HCT116 (cell line): ENCODE results near the gene DNAJC8.

Source experiments
- CTCF ChIP-seq, 3 experiments: fragments of 200-600 bp in 1 of 3; sonication (generic) in 1 of 3; IDR thresholded peaks in 2 of 3; conservative IDR thresholded peaks in 1 of 3; 2 replicates each; pipeline ENCODE4 v1.5.1; 2012 to 2017; ENCODE audit warnings: low read depth in 2 of 3, low read length in 2 of 3, antibody characterized with exemption in 1 of 3, borderline replicate concordance in 1 of 3, control low read depth in 1 of 3, mild to moderate bottlenecking in 1 of 3, mixed read lengths in 1 of 3, mixed run types in 1 of 3, moderate library complexity in 1 of 3; ENCODE audit not compliant: insufficient read depth in 1 of 3
- ELF1 ChIP-seq: IDR thresholded peaks from 2 replicates; pipeline ENCODE4 v1.6.1; 2012; ENCODE audit warnings: low read depth, borderline replicate concordance
- EZH2phosphoT487 ChIP-seq: fragments of 200-600 bp; IDR thresholded peaks from 2 replicates; pipeline ENCODE4 v1.6.1; 2018; ENCODE audit warnings: antibody characterized with exemption, borderline replicate concordance
- MAX ChIP-seq: IDR thresholded peaks from 2 replicates; pipeline ENCODE4 v1.6.1; 2012
- POLR2A ChIP-seq: IDR thresholded peaks from 2 replicates; pipeline ENCODE4 v1.7.0; 2011; ENCODE audit warnings: borderline replicate concordance; ENCODE audit not compliant: insufficient read depth, insufficient read length; ENCODE audit errors: extremely low read depth
- POLR2AphosphoS5 ChIP-seq: IDR thresholded peaks from 2 replicates; pipeline ENCODE4 v1.6.1; 2011; ENCODE audit warnings: mild to moderate bottlenecking, low read depth, low read length, moderate library complexity
- REST ChIP-seq: IDR thresholded peaks from 2 replicates; pipeline ENCODE4 v1.6.1; 2012; ENCODE audit warnings: low read depth
- SP1 ChIP-seq: IDR thresholded peaks from 2 replicates; pipeline ENCODE4 v1.6.1; 2012; ENCODE audit warnings: low read depth
- SRF ChIP-seq: IDR thresholded peaks from 2 replicates; pipeline ENCODE4 v1.6.1; 2012; ENCODE audit warnings: low read depth
- TCF7L2 ChIP-seq: IDR thresholded peaks from 2 replicates; pipeline ENCODE4 v1.7.0; 2011; ENCODE audit warnings: borderline replicate concordance, inconsistent platforms; ENCODE audit not compliant: insufficient read depth, insufficient read length; ENCODE audit errors: extremely low read depth

GRCh38 chr1:28213315-28213714 is 19.5 kb downstream of the DNAJC8 start:
- TF ChIP-seq CTCF (IDR thresholded peaks at IDR 0.05 in 2 of 3, conservative IDR thresholded peaks at IDR 0.05 in 1 of 3; ENCODE audit: borderline replicate concordance in 1 of 3, insufficient read depth in 1 of 3, low read depth in 2 of 3, low read length in 2 of 3), result no peak
- no peak for TF ChIP-seq SP1
- TF ChIP-seq MAX, result no peak
- no peak for TF ChIP-seq POLR2A
- no peak for TF ChIP-seq REST
- TF ChIP-seq SRF, result no peak
- no peak for TF ChIP-seq ELF1
- TF ChIP-seq TCF7L2, result no peak
- no peak for TF ChIP-seq POLR2AphosphoS5
- no peak for TF ChIP-seq EZH2phosphoT487
